Stromal cell of bone marrow (primary cell): ENCODE measurements around the gene MTG1.
"Not testable (repeated sequence)": the region's sequence is repeated elsewhere in the genome, so short reads cannot be mapped to it uniquely, and the experiment has no call there.

Experiments
- DNase-seq: peaks from one replicate; pipeline ENCODE4 v3.0.0-alpha.2; 2012; ENCODE audit warnings: low read depth

MTG1 gene

DNA sequence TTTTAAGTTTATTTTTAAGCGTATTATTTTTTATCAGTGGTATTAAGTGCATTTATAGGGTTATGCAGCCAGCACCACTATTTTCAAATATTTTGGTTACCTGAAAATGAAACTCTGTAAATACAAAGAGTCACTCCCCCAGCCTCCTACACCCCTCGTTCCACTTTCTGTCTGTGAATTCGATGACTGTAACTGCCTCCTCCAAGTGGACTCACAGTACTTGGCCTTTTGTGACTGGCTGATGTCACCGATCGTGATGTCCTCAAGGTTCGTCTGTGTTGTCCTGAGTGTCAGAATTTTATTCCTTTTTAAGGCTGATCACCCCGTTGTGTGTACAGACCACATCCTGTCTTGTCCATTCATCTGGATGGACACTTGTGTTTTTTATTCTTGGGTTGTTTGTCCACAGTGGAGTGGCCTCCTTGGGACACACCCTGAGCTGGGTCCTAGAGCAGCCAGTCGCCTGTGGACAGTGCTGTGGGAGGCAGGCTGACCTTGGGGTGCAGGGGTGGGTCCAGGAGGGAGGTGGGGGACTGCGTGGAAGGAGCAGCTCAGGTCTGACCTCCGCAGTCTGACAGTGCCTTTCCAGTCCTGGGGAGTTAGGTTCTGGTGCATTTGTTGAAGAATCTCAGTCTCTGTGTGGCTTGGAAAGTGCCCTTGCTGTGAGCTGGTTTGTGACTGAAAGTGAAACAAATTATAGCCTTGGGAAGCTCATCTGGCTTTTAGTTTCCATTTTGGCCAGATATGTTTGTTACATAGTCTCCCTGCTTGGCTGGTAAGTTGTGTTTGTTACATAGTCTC lies 6.9 kb downstream of the MTG1 start:
- no peak for DNase-seq

DNA sequence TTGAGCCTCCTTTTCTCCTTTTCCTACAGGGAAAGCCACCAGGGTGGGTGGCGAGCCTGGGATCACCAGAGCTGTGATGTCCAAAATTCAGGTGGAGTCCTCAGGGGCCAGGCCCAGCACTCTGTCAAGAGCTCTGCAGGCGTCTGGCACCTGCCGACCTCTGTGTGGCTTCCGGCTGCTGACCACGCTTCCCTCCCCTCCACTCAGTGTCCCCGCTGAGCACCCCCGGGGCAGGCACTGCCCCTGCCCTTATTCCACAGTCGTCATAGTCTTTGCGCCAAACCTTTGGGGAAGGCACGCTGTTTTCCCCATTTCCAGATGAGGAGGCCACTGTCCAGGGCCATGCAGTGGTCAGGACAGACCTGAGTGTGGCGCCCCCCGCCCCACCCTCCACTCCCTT lies 7.5 kb downstream of the MTG1 start:
- no peak for DNase-seq

DNA sequence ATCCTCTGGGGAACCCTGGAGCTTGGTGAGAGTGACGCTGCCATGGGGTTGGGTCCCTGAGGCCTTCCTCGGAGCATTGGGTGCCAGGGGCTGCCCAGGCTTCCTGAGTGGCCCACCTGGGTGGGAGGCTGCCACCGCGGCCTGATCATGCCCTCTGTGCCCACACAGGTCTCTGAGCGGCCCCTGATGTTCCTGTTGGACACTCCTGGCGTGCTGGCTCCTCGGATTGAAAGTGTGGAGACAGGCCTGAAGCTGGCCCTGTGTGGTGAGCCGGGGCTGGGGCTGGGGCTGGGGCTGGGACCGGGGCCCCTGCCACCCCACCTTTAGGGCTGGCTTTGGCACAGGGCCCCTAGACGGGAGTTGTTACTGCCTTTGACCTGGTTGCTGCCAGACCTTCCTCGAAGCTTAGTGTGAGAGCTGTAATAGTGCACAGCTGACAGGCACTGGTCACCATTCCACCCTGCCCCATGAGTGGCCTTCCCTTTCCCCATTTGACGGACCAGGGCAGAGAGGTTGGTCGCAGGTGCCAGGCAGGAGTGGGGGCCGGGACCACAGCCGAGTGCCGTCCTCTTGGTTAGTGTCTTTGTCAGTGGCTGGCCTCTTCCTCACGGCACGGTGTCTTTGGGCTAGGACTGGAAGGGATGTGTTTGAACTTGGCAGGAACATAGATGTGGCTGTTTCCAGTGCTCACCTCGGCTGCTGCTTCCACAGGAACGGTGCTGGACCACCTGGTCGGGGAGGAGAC lies 8.2 kb downstream of the MTG1 start:
- DNase-seq: no peak

DNA sequence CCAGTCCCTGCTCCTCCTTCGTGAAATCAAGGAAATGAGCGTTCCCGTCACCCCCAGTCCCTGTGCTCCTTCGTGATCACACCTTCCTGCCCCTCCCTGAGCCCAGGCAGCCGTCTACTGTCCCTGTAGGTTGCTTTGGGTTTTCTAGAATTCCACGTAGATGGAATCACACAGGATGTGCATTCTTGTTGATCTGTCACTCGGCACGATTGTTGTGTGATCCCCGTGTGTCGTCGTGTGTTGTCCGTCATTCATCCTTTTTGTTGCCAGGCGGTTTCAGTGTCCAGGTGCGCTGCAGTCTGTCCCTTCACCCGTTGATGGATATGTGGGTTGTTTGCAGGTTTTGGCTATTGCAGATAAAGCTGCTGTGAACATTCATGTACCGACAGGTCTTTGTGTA lies 9.4 kb downstream of the MTG1 start:
- no peak for DNase-seq

DNA sequence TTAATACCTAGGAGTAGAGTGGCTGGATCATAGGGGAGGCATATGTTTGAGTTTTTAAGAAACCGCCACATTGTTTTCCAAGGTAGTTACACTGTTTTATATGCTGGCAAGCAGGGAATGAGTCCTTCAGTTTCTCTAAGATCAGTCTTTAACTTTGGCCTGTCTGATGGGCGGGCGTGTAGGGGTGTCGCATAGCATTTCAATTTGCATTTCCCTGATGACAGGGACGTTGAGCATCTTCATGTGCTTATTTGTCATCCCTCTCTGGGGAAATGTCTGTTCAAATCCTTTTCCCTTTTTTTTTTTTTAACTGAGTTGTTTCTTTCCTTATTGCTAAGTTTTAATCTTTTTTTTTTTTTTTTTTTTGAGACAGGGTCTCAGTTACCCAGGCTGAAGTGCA lies 9.8 kb downstream of the MTG1 start:
- DNase-seq: no peak

DNA sequence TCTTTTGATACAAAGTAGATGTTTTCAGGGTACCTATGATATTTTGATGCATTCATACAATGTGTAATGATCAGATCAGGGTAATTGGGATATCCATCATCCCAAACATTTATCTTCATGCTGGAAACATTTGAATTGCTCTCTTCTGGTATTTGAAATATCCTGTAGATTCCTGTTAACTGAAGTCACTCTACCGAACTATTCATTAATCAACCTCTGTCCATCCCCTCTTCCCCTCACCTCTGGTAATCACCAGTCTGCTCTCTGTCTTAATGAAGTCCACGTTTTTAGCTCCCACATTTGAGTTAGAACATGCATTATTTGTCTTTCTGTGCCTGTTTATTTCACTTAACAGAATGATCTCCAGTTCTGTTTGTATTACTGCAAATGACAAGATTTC lies 11.3 kb downstream of the MTG1 start:
- DNase-seq: no peak

DNA sequence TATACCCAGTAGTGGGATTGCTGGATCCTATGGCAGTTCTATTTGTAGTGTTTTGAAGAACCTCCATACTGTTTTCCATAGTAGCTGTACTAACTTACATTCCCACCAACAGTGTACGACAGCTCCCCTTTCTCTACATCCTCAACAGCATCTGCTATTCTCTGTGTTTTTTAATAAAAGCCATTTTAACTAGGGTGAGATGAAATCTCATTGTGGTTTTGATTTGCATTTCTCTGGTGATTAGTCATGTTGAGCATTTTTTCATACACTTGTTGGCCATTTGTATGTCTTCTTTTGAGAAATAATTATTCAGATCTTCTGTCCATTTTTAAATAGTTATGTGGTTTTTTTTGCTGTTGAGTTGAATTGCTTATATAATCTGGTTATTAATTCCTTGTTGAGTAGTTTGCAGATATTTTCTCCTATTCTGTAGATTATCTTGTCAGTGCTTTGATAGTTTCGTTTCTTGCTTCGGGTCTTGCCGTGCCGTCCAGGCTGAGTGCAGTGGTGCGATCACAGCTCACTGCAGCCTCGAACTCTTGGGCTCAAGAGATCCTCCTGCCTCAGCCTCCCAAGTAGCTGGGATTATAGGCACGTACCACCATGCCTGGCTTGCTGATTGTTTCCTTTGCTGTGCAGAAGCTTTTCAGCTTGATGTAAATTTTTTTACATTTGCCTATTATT lies 12.0 kb downstream of the MTG1 start:
- DNase-seq: no peak

DNA sequence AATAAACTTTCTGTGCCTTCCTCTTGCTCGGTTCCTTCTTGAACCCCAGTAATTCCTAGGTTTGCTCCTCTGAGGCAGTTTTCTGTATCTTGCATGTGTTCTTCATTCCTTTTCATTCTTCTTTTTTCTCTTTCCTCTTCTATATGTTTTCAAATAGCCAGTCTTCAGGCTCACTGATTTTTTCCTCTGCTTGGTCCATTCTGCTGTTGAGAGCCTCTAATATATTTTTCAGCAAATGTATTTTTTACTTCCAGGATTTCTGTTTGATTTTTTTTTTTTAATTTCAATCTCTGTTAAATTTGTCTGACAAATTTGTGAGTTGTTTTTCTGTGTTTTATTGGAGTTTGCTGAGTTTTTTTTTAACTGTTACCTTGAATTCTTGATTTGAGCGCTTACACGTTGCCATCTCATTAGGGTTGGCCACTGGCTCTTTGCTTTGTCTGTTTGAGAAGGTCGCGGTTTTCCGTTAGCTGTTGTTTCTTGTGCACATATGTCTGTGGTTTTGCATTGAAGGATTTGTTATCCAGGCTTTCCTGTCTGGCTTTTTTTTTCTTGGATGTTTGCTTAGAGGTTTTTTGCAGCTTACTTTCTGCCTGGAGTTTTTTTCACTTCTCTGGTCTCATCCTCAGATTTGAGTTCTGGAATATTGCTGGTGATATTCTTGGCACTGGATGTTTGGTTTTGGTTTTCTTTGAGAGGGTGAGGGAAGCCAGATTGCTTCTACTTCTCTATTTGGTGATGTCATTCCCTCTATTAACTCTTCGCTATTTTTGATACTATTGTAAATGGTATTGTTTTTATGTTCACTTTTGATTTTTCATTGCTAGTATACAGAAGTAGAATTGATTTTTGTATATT lies 17.8 kb downstream of the MTG1 start:
- DNase-seq: no peak

DNA sequence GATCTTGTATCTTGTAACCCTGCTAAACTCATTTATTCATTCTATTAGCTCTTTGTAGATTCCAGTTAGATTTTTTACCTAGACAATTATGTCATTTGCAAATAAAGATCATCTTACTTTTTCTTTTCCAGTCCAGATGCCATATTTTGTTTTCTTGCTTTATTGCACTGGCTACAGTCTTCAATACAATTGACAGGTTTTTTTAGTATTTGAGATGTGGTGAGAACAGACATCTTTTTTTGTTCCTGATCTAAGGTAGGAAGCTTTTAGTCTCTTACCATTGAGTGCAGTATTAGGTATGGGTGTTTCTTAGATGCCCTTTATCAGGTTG lies 18.4 kb downstream of the MTG1 start:
- DNase-seq: no peak

DNA sequence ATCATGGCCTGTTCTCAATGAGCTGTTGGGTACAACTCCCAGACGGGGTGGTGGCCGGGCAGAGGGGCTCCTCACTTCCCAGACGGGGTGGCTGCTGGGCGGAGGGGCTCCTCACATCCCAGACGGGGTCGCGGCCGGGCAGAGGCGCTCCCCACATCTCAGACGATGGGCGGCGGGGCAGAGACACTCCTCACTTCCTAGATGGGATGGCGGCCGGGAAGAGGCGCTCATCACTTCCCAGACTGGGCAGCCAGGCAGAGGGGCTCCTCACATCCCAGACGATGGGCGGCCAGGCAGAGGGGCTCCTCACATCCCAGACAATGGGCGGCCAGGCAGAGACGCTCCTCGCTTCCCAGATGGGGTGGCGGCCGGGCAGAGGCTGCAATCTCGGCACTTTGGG lies 20.4 kb downstream of the MTG1 start:
- DNase-seq: not testable (repeated sequence)

DNA sequence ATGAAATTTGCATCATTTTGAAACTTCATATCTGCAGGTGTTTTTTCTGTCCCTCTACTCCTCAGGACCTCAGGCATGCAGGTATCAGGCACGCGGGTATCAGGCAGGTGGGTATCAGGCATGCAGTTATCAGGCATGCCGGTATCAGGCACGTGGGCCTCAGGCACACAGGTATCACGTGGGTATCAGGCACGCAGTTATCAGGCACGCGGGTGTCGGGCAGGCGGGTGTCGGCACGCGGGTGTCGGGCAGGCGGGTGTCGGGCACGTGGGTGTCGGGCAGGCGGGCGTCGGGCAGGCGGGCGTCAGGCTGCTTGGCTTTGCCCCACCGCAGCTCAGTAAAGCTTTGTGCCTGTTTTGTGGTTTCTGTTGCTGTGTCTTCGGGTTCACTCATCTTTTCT lies 21.8 kb downstream of the MTG1 start:
- no peak for DNase-seq

DNA sequence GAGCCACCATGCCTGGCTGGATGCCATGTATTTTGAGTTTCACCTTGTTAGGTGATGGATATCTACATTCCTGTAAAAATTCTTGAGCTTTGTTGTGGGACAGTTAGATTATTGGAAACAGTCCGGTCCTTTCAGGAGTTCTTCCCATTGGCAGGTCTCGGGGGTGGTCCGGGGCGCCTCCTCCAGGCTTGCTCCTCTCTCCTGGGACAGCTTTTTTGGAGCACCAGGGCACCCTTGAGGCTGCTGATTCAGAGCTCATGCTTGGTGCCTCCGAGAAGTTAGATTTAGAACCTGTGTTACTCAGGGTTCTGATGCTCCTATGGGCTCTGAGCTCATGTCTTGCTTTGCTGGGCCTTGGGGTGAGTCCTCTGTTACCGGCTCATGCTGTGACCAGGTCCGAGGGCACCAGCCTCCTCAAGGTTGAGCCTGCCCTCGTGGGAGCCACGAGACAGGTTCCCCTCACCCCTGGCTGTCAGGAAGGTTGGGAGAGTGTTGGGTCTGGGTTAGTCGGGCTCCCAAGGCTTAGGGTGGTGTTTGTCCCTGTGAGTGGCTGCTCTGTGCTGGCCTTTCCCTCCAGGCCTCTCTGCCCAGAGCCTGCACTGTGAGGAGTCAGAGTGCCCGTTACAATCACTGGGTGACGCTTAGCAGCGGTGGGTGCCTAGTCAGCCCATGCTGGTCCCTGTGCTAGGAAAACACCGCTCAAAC lies 24.5 kb downstream of the MTG1 start:
- no peak for DNase-seq

DNA sequence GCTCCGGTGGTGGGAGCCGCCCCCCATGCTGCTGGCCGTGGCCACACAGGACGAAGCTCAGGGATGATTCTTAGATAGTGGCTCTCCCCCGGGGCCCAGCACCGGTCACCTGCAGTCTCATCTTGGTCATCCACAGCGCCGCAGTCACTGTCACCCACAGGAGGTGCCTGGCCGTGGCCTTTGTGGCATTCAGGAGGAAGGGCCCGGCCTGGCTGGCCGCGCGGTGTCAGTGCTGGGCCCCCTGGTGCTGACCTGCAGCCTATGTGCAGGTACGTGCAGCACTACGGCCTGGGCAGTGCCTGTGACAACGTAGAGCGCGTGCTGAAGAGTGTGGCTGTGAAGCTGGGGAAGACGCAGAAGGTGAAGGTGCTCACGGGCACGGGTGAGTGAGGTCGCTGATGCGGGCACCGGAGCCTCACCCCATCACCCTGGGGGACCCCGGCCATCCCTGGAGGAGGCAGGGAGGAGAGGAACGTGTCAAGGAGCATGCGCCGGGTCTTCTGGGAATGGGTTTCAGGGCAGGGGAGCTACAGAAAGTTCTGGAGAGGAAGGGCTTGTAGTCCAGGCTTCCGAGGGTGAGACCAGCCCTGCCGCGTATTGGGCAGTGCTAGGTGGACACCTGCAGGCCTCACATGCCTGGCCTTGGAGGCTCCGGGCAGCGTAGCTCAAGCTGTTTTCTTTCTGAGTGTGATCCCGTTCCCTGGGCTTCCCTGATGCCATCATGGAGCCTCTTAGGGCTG lies 25.4 kb downstream of the MTG1 start:
- DNase-seq: no peak

DNA sequence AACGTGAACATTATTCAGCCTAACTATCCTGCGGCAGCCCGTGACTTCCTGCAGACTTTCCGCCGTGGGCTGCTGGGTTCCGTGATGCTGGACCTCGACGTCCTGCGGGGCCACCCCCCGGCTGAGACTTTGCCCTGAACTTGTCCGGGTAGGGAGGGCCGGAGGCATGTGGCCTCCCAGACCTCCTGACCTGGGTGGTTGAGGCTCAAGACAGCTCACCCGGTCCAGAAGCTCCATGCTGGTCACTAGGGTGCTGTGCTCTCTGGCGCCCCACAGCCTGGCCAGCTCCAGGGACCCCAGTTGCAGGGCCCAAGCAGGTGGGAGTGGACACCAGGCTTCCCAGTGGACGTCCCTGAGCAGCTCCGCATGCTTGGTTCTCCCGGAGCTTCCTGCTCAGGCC lies 26.1 kb downstream of the MTG1 start:
- no peak for DNase-seq

DNA sequence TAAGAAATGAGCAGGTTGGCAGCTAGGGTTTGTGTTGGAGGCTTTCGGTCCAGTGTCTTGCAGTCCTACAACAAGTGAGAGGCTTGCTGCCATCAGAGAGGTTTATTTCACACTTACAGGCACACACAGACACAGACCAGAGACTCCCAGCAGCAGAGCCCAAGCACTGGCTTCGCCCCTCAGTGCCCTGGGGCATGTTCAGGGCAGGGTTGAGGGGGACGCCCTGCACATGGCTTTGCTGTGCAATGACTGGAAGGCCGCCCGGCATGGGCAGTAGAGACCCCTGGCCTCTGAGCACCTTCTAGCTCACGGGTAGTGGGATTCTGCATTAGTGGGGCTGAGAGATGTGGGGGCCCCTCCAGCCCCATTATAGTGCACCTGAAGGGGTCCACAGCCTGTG lies 26.6 kb downstream of the MTG1 start:
- no peak for DNase-seq

DNA sequence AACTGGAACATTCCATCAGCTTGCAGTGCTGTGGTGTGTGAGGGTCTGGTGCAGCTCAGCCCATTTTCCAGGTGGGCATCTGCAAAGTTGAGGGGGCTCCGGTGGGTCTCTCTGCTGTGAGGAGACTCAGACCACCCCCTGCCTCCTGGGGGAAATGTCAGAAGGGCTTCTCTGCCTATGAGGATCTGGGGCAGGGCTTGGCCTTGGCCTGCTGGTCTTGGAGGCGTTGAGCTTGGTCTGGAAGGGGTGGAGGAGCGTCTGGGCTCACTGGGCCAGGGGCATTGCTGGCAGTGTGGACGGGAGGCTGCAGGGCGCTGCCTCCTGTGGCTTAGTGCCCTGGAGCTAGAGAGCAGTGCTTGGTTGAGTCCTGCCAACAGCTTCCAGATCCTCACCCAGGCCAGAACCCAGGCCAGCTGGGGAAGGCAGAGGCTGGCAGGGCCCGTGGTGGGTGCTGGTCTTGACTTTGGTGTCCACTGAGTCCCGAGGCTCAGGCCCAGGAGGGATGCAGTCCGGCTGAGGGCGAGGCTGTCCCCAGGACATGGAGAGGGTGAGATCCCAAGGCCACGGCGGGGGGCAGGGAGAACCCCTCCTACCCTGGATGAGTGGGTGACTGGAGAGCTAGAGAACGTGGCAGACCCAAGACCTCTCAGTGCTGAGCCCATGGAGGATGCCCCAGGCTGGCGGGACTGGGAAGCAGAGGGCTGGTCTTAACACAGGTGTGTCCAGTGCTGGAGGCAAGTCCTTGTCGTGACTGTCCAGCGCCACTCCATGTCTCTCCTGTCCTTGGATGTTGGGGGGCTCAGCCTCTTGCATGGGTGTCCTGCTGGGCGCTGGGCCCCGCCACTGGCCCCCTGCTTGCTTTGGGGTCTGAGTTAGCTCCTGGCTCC lies 27.6 kb downstream of the MTG1 start:
- no peak for DNase-seq

DNA sequence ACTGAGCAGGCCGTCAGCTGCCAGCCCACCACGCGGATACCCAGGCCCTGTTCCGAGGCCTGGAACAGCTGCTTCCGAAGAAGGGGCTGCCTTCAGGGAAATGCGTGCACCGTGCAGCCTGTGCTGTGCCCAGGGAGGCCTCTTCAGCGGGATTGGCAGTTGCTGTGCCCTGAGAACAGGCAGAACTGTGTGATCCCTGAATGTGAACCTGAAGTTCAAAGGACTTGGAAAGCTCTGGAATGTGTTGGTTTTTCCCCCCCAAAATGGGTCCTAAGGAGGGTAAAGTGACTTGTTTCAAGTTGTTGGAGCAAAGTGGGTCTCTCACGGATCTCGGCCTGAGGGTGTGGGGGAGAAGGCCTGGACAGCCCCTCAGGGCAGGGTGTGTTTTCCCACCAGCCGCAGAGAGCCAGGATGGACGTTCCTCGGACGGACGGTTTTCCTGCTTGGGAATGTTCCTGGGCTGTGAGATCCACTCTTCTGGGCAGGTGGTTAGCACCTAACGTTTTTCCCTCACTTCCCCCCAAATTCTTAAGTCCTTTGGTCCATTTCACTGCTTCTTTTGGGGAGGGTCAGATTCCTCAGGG lies 28.4 kb downstream of the MTG1 start:
- DNase-seq: no peak

DNA sequence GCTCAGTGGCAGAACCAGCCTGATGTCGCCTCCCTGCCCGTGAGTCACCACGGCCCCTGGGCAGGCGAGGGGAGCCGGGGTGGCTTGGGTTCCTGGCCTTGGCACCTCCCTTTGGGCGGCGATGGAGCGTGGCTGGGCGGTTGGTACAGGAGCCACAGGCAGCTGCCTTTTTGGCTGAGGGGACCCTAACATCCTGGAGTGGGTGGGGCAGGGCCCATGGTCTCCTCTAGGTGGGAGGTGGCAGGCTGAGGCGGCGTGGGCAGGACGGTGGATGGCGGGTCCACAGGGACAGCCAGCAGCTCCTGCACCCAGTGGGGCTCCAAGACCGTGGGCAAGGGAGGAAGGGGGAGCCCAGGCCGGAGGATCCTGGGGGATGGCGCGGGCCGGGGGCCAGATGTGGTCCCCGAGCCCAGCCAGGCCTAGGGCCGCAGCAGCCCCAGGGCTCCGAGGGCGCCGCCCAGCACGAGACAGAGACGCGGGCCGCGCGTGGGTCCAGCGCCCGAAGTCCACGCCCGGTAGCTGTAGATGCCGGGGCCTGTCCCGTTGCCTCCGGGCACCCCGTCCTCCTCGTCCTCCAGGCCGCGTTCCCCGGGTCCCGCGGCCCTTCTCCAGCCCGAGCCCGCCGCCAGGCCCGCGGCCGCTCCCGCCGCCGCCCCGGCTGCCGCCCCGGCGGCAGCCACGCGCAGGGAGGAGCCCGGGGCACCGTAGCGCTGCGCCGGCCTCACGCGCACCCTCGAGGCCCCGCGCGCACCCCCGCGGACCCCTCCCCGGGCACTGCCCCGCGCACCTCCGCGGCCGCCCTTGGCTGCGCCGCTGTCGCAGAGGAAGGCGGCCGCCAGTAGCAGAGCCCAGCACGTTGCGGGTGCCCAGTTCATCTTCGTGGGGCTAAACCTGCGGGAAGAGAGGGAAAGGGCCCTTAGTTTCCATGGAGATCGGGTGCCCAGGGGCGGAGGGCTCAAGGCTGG lies 29.1 kb downstream of the MTG1 start:
- DNase-seq: no peak
